GM23338 (cell line): ENCODE measurements around the gene CIB1.

Experiments
- CREB1 ChIP-seq: fragments of 250-450 bp; sonication (Bioruptor Pico); IDR thresholded peaks from 2 replicates; pipeline ENCODE4 v1.5.0; 2020; ENCODE audit warnings: low read depth, mild to moderate bottlenecking, moderate library complexity
- EZH2 ChIP-seq: fragments of 200-600 bp; sonication (generic); IDR thresholded peaks from one replicate; pipeline ENCODE4 v1.8.0; 2017; ENCODE audit warnings: antibody characterized with exemption, mild to moderate bottlenecking, low read depth; ENCODE audit not compliant: unreplicated experiment
- POLR2AphosphoS5 ChIP-seq: IDR thresholded peaks from 2 replicates; pipeline ENCODE4 v1.6.1; 2016; ENCODE audit warnings: antibody characterized with exemption, low read depth
- STAT1 ChIP-seq: IDR thresholded peaks from one replicate; pipeline ENCODE4 v1.6.1; 2016; ENCODE audit warnings: antibody characterized with exemption; ENCODE audit not compliant: unreplicated experiment
- TF ChIP-seq, protein P1 (sequence below), 2 experiments: fragments of 200-600 bp in 1 of 2; sonication (generic) in 1 of 2; conservative IDR thresholded peaks; 2 replicates each; pipeline versions ENCODE4 v1.5.1 to v1.6.1; 2016 to 2017; ENCODE audit warnings: antibody characterized with exemption in 2 of 2, low read depth in 2 of 2, mild to moderate bottlenecking in 2 of 2, moderate library complexity in 1 of 2

DNA sequence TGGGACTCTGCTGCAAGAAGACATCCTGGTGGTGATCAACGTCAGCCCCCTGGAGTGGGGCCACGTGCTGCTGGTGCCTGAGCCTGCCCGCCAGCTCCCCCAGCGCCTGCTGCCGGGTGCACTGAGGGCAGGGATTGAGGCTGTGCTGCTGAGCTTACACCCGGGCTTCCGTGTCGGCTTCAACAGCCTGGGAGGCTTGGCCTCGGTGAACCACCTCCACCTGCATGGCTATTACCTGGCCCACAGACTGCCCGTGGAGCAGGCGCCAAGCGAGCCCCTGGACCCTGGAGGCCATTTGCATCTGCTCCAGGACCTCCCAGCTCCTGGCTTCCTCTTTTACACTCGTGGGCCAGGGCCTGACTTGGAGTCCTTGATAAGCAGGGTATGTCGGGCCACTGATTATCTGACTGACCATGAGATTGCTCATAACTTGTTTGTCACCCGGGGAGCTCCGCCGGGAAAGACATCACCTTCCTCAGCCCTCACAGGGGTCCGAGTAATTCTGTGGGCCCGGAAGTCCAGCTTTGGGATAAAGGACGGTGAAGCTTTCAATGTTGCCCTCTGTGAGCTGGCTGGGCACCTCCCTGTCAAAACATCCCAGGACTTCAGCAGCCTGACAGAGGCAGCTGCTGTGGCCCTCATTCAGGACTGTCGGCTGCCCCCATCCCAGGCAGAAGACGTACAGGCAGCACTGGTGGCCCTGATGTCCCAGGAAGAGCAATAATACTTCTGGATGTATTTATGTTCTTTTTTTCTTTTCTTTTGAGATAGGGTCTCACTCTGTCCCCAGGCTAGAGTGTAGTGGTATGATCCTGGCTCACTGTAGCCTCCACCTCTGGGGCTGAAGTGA, 7.8 kb upstream of the CIB1 start:
- TF ChIP-seq, protein P1, sequence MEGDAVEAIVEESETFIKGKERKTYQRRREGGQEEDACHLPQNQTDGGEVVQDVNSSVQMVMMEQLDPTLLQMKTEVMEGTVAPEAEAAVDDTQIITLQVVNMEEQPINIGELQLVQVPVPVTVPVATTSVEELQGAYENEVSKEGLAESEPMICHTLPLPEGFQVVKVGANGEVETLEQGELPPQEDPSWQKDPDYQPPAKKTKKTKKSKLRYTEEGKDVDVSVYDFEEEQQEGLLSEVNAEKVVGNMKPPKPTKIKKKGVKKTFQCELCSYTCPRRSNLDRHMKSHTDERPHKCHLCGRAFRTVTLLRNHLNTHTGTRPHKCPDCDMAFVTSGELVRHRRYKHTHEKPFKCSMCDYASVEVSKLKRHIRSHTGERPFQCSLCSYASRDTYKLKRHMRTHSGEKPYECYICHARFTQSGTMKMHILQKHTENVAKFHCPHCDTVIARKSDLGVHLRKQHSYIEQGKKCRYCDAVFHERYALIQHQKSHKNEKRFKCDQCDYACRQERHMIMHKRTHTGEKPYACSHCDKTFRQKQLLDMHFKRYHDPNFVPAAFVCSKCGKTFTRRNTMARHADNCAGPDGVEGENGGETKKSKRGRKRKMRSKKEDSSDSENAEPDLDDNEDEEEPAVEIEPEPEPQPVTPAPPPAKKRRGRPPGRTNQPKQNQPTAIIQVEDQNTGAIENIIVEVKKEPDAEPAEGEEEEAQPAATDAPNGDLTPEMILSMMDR (conservative IDR thresholded peaks at IDR 0.05; ENCODE audit: low read depth in 2 of 2) = no peak
- TF ChIP-seq STAT1 (no peak), EZH2 (no peak), POLR2AphosphoS5 (no peak), CREB1 (CRISPR knock-in tag) (no peak)
